Gastroesophageal sphincter (tissue), 3 donors: ENCODE data around the gene RERE.

Source experiments
- CTCF ChIP-seq, 4 experiments: fragments of 200-600 bp in 2 of 4; fragments of 450-650 bp in 2 of 4; sonication (generic) in 1 of 4; IDR thresholded peaks; one replicate each; pipeline ENCODE4 v1.5.1; 2017 to 2019; ENCODE audit warnings: antibody characterized with exemption in 4 of 4, mild to moderate bottlenecking in 2 of 4, moderate library complexity in 2 of 4
- EP300 ChIP-seq: sonication (generic); formaldehyde crosslinking; IDR thresholded peaks from one replicate; pipeline ENCODE4 v1.6.1; 2017; ENCODE audit warnings: antibody characterized with exemption, mild to moderate bottlenecking
- POLR2A ChIP-seq, 2 donors: fragments of 450-650 bp; IDR thresholded peaks; one replicate each; pipeline ENCODE4 v1.6.1; 2017; ENCODE audit warnings: antibody characterized with exemption in 2 of 2, mild to moderate bottlenecking in 2 of 2, moderate library complexity in 1 of 2
- POLR2AphosphoS5 ChIP-seq: sonication (generic); formaldehyde crosslinking; IDR thresholded peaks from one replicate; pipeline ENCODE4 v1.6.1; 2017; ENCODE audit warnings: antibody characterized with exemption

DNA sequence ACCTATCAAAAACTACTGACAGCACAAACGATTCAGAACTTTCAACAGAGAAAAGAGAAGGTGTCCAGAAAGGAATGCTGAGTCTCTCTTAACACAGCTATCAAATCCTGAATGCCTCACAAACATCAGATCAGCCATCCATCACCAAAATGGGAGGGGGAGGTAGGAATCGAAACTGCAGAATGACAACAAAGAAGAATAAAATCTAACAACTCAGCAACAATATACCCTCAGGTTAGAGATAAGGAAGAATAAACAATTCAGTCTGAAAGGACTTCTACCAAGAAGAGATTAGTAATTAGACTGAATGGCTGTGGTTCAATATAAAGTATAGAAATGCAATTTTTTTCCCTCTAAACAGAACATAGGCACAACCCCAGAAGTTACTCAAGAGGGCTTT lies 94.4 kb downstream of the RERE start:
- TF ChIP-seq POLR2A (IDR thresholded peaks at IDR 0.05) (no peak), CTCF (IDR thresholded peaks at IDR 0.05) (no peak), POLR2AphosphoS5 (no peak), EP300 (no peak)
